RWPE2 (cell line): ENCODE results near the gene TMEM145.
"Not testable (repeated sequence)": the region's sequence is repeated elsewhere in the genome, so short reads cannot be mapped to it uniquely, and the experiment has no call there.

Experiments
- ATAC-seq: fragments of 200-7000 bp; cut with Tn5 transposase; 3 replicates; pipeline ENCODE4 v1.9.1; 2021; ENCODE audit warnings: low read depth
- DNase-seq: peaks from one replicate; pipeline ENCODE4 v3.0.0-alpha.2; 2020; ENCODE audit warnings: low spot score
- H3K27ac ChIP-seq: fragments of 450-650 bp; 2 replicates; pipeline ENCODE4 v1.5.1; 2017; ENCODE audit warnings: mild to moderate bottlenecking; ENCODE audit not compliant: poor library complexity, severe bottlenecking
- H3K27me3 ChIP-seq: fragments of 250-450 bp; sonication (Bioruptor Pico); 2 replicates; pipeline ENCODE4 v1.5.1; 2021; ENCODE audit warnings: mild to moderate bottlenecking, moderate library complexity; ENCODE audit not compliant: insufficient read depth, poor library complexity, severe bottlenecking
- H3K36me3 ChIP-seq: fragments of 250-450 bp; sonication (Bioruptor Pico); 2 replicates; pipeline ENCODE4 v1.5.1; 2020; ENCODE audit warnings: low read depth, mild to moderate bottlenecking, moderate library complexity
- H3K4me1 ChIP-seq: fragments of 250-450 bp; sonication (Bioruptor Pico); 2 replicates; pipeline ENCODE4 v1.5.1; 2021; ENCODE audit warnings: mild to moderate bottlenecking, moderate library complexity; ENCODE audit not compliant: insufficient read depth, poor library complexity, severe bottlenecking
- H3K4me3 ChIP-seq: fragments of 250-450 bp; sonication (Bioruptor Pico); 2 replicates; pipeline ENCODE4 v1.5.1; 2021; ENCODE audit warnings: mild to moderate bottlenecking, moderate library complexity; ENCODE audit not compliant: severe bottlenecking
- H3K9me3 ChIP-seq: fragments of 250-450 bp; sonication (Bioruptor Pico); 2 replicates; pipeline ENCODE4 v1.5.1; 2021; ENCODE audit warnings: mild to moderate bottlenecking, moderate library complexity; ENCODE audit not compliant: severe bottlenecking
- TF ChIP-seq, protein P1 (sequence below): fragments of 450-650 bp; IDR thresholded peaks from one replicate; pipeline ENCODE4 v1.5.1; 2017; ENCODE audit warnings: mild to moderate bottlenecking, moderate library complexity; ENCODE audit not compliant: poor library complexity, severe bottlenecking

TMEM145 gene

DNA sequence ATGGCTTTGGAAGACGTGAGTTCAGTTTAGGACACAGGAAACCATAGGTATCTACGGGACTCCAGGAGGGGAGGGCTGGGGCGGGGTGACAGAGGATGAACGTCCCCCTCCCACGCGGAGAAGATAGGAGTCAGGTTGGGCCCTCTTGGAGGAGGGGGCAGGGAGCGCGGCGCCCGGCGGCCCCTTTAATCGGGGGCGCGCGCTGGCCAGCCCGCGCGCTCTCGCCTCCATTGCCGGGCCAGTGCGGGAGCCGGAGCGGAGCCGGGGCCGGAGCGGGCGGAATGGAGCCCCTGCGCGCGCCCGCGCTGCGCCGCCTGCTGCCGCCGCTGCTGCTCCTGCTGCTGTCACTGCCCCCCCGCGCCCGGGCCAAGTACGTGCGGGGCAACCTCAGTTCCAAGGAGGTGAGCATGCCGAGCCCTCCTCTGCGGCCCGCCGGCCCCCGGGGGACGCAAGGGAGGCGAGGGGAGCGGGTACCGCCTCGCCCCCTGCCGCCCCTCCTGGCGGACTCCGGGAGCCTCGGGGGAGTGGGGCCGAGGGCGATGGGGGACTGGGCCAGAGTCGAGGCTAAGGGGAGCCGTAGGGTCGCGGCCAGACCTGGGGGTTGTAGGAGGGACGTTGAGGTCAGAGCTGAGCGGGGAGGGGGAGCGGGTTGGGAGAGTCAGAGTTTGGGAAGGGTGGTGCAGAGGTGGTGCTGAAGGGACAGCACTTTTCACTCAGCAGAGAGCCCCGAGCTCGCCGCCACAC, at the start of gene TMEM145:
Gene TMEM145, plus strand, starts transcription at position 214 of the 744 bp plus-strand sequence. Its CDS starts 68 bp downstream, at position 282.
- H3K36me3 ChIP-seq = no peaks in the 10 kb centered on the region
- peak within 1 kb of the TSS; percentile 40 for H3K4me3 ChIP-seq
- no peak within 1 kb of the TSS for H3K27ac ChIP-seq
- H3K4me1 ChIP-seq = no peaks in the 10 kb centered on the region
- no peaks in the 10 kb centered on the region for H3K27me3 ChIP-seq
- H3K9me3 ChIP-seq = no peaks in the 10 kb centered on the region
- ATAC-seq (peak; percentile 77), DNase-seq (no peak)
- TF ChIP-seq, protein P1, sequence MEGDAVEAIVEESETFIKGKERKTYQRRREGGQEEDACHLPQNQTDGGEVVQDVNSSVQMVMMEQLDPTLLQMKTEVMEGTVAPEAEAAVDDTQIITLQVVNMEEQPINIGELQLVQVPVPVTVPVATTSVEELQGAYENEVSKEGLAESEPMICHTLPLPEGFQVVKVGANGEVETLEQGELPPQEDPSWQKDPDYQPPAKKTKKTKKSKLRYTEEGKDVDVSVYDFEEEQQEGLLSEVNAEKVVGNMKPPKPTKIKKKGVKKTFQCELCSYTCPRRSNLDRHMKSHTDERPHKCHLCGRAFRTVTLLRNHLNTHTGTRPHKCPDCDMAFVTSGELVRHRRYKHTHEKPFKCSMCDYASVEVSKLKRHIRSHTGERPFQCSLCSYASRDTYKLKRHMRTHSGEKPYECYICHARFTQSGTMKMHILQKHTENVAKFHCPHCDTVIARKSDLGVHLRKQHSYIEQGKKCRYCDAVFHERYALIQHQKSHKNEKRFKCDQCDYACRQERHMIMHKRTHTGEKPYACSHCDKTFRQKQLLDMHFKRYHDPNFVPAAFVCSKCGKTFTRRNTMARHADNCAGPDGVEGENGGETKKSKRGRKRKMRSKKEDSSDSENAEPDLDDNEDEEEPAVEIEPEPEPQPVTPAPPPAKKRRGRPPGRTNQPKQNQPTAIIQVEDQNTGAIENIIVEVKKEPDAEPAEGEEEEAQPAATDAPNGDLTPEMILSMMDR = peak; percentile 34

DNA sequence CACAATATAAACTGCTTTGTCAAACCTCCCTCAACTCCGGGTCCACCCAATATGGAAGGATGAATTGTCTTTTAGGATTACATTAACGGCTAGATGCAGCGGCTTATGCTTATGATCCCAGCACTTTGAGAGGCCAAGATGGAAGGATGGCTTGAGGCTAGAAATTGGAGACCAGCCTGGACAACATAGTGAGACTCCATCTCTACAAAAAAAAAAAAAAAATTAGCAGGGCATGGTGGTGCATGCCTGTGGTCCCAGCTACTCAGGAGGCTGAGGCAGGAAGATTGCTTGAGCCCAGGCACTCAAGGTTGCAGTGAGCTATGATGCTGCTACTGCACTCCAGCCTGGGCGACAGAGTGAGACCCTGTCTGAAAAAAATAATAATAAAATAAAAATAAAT, 47.0 kb upstream of the TMEM145 start:
- H3K4me1 ChIP-seq, DNase-seq, H3K27ac ChIP-seq, H3K9me3 ChIP-seq, H3K36me3 ChIP-seq, H3K27me3 ChIP-seq, H3K4me3 ChIP-seq, ATAC-seq: not testable (repeated sequence)

DNA sequence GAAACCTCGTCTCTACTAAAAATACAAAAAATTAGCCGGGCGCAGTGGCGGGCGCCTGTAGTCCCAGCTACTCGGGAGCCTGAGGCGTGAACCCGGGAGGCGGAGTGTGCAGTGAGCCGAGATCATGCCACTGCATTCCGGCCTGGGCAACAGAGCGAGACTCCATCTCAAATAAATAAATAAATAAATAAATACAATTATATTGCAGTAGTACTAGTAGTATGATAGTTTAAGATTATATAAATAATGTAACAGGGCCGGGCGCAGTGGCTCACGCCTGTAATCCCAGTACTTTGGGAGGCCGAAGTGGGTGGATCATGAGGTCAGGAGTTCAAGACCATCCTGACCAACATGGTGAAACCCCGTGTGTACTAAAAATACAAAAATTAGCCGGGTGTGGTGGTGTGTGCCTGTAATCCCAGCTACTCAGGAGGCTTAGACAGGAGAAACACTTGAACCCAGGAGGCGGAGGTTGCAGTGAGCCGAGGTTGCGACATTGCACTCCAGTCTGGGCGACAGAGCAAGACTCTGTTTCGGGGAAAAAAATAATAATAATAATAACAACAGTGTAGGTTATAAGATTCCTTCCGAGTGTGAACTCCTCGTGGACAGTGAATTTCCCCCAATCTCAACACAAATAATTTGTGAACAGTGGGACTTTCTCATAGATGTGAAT, 46.0 kb upstream of the TMEM145 start:
- not testable (repeated sequence) for H3K4me3 ChIP-seq, H3K36me3 ChIP-seq, H3K27me3 ChIP-seq, ATAC-seq, H3K9me3 ChIP-seq, H3K4me1 ChIP-seq, DNase-seq
- H3K27ac ChIP-seq = peak overlapping the region; percentile 98

DNA sequence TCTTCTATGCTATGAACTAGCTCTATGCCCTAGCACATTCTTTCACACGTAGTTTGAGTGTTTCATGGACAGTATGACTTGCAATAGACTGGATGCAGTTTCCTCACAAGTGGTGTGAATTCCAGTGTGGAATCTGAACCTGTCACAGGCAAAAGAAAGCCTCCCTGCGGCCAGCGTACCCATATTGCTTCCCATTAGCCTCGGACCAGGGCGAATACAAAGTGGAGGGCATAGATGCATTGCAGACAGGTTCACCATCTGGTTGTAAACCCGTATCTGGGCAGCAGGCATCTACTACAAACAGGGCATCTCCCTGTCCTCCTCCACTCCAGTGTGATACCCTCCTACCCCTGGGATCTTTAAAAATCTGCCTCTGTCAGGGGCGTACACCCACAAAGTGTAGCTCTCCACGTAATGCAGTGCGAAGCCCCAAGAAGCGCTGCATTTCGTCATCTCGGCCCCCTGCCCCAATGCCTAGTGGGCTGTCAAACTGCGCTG, 45.4 kb upstream of the TMEM145 start:
- peaks cover 5% of the 10 kb centered on the region for H3K4me1 ChIP-seq
- no peak for DNase-seq
- TF ChIP-seq, protein P1 = no peak
- no peaks in the 10 kb centered on the region for H3K27me3 ChIP-seq
- peak overlapping the region; percentile 84 for H3K4me3 ChIP-seq
- H3K36me3 ChIP-seq = no peaks in the 10 kb centered on the region
- H3K27ac ChIP-seq = peak overlapping the region; percentile 98
- H3K9me3 ChIP-seq = no peaks in the 10 kb centered on the region
- ATAC-seq = no peak

DNA sequence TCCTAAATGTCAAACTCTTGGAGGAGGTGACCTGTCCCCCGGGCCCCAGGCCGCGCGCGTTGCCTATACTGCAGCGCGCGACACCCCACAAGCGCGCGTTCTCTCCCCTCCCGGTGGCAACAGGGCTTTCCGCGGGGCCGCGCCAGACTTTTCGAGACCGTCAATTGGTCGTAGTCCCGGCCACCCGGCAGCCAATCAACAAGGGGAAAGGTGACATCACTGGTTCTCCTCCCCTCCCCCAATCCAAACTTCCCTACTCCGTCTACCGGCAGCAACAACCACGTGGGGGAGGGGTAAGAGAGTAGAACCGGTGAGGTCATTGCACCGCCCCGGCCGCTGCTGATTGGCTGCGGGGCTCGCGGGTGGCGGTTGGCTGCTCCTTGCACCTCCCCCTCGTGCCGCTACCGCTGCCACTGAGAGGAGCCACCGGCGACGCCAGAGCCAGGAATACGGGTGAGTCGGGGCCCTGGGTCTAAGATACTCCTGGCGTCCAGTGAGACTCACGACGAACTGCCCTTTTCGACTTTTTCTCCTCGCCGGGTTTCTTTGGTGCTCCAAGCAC, 44.9 kb upstream of the TMEM145 start:
- no peaks in the 10 kb centered on the region for H3K27me3 ChIP-seq
- peaks cover 5% of the 10 kb centered on the region for H3K4me1 ChIP-seq
- peak; percentile 98 for DNase-seq
- H3K36me3 ChIP-seq = no peaks in the 10 kb centered on the region
- TF ChIP-seq, protein P1 = no peak
- H3K9me3 ChIP-seq = no peaks in the 10 kb centered on the region
- H3K27ac ChIP-seq = peak overlapping the region; percentile 98
- peak overlapping the region; percentile 84 for H3K4me3 ChIP-seq
- peak; percentile 47 for ATAC-seq
